ENCODE results near the gene WDR6. TPM values are rescaled to one million over a fixed set of nuclear protein-coding genes. Genes with fewer than 3 reads are reported as not detected.
A peak's percentile ranks its signal among the peaks of the same experiment; 100 is the strongest.

The WDR6 gene
- total and polyA plus RNA-seq, 9 of the 15 experiments (the other 6 are each of a cell fraction or from before 2014, with no cell fraction given), result 8.9 to 90.6 (median 44.7) TPM

GRCh38 chr3:49021813-49022687 lies 14.9 kb downstream of the WDR6 start, which contains the start of gene NDUFAF3 (continued):
- TF ChIP-seq ZBTB2 (IDR thresholded peaks at IDR 0.05) (no peak), SMAD1 (IDR thresholded peaks at IDR 0.05; ENCODE audit: low read depth, low read length, partially characterized antibody) (no peak), SRSF7 (optimal IDR thresholded peaks at IDR 0.05; ENCODE audit: low read depth, low read length) (no peak), ZNF551 (CRISPR knock-in tag; IDR thresholded peaks at IDR 0.05) (no peak), ZNF146 (CRISPR knock-in tag; IDR thresholded peaks at IDR 0.05; ENCODE audit: unreplicated experiment) (no peak), HMGN3 (IDR thresholded peaks at IDR 0.05; ENCODE audit: borderline replicate concordance, extremely low read depth, insufficient read length, low read depth, low read length) (peak; percentile 56), TCF3 (CRISPR knock-in tag; IDR thresholded peaks at IDR 0.05) (no peak; the same call in 1 of the 2 replicates), TOE1 (IDR thresholded peaks at IDR 0.05; ENCODE audit: borderline replicate concordance) (peak; percentile 65), TOE1 (CRISPR knock-in tag; IDR thresholded peaks at IDR 0.05; ENCODE audit: borderline replicate concordance, low read depth) (no peak), ZNF699 (CRISPR knock-in tag; IDR thresholded peaks at IDR 0.05; ENCODE audit: insufficient replicate concordance) (no peak), IRF9 (tag; IDR thresholded peaks at IDR 0.05) (no peak), BCL6 (CRISPR knock-in tag; IDR thresholded peaks at IDR 0.05) (no peak), ARID3A (IDR thresholded peaks at IDR 0.05; ENCODE audit: borderline replicate concordance, low read depth, low read length) (no peak), GATAD2A (IDR thresholded peaks at IDR 0.05) (peak; percentile 23; the same call in 1 of the 2 replicates), PRDM10 (IDR thresholded peaks at IDR 0.05; ENCODE audit: partially characterized antibody) (peak; percentile 39), NFE2L1 (tag; IDR thresholded peaks at IDR 0.05; ENCODE audit: borderline replicate concordance, low read depth) (no peak), BDP1 (IDR thresholded peaks at IDR 0.05; ENCODE audit: insufficient read depth, insufficient read length) (no peak), HEY1 (CRISPR knock-in tag; IDR thresholded peaks at IDR 0.05; ENCODE audit: borderline replicate concordance) (no peak), RCOR1 (IDR thresholded peaks at IDR 0.05; ENCODE audit: borderline replicate concordance in 1 of 2, low read depth in 2 of 2, low read length in 2 of 2) (peak in 1 of 2 experiments; percentile 20; a peak in 1 of 4 replicates)
